Measurements from ENCODE around the gene PRDM15. TPM values are rescaled to one million over a fixed set of nuclear protein-coding genes. Genes with fewer than 3 reads are reported as not detected.
"Not testable (repeated sequence)": the region's sequence is repeated elsewhere in the genome, so short reads cannot be mapped to it uniquely, and the experiment has no call there.

The PRDM15 gene
- total RNA-seq, 1 experiment from 2014 or later = 5.7 TPM

DNA sequence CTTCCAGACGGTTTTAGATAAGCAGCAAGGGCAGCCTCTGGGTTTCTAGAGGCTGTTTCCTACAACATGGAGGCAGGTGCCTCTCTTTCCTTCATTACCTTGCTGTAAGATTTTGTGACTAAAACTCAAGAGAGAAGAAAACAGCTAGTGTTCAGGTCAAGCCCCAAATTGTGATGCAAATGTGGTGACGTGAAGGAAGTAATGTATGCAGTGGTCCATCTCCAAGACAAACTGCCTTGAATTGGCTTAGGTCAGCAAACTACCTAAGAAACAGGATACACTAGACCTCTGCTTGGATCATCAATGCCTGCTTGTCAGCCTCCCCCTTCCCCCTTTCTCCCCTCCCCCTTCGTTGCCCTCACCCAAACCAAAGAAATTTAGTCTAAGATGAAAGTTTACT lies 83.4 kb downstream of the PRDM15 start:
- no peak overlapping the region for H3K27ac Mint-ChIP-seq (ENCODE audit: low read depth, unreplicated experiment)
- BruUV-seq (replicated peaks) = no TSS peak
- H3K4me1 Mint-ChIP-seq (ENCODE audit: insufficient read depth, unreplicated experiment) = no peaks in the 10 kb centered on the region
- DNase-seq (ENCODE audit: unreplicated experiment) = no peak
- H3K36me3 Mint-ChIP-seq (ENCODE audit: insufficient read depth, unreplicated experiment) = peaks cover 4% of the 10 kb centered on the region
- no peak overlapping the region for H3K4me3 Mint-ChIP-seq (ENCODE audit: unreplicated experiment)
- CTCF ChIA-PET = interaction anchor here (0.6 to 1.6 kb wide), 4 partner anchors 13 to 184 kb away, joined by 4 to 6 read pairs (median 4); no protein-coding TSS in a partner anchor
- TF ChIP-seq, protein P1, sequence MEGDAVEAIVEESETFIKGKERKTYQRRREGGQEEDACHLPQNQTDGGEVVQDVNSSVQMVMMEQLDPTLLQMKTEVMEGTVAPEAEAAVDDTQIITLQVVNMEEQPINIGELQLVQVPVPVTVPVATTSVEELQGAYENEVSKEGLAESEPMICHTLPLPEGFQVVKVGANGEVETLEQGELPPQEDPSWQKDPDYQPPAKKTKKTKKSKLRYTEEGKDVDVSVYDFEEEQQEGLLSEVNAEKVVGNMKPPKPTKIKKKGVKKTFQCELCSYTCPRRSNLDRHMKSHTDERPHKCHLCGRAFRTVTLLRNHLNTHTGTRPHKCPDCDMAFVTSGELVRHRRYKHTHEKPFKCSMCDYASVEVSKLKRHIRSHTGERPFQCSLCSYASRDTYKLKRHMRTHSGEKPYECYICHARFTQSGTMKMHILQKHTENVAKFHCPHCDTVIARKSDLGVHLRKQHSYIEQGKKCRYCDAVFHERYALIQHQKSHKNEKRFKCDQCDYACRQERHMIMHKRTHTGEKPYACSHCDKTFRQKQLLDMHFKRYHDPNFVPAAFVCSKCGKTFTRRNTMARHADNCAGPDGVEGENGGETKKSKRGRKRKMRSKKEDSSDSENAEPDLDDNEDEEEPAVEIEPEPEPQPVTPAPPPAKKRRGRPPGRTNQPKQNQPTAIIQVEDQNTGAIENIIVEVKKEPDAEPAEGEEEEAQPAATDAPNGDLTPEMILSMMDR (IDR thresholded peaks at IDR 0.05; ENCODE audit: unreplicated experiment) = no peak
- H3K27me3 Mint-ChIP-seq (ENCODE audit: insufficient read depth, unreplicated experiment) = no peaks in the 10 kb centered on the region
- H3K9me3 Mint-ChIP-seq (ENCODE audit: unreplicated experiment) = peaks cover 20% of the 10 kb centered on the region
- intact Hi-C loops (cut with micrococcal nuclease) = no loop called here
- POLR2A ChIA-PET = interaction anchor here (1.0 to 1.3 kb wide), 2 partner anchors 9 to 19 kb away, joined by 3 read pairs; no protein-coding TSS in a partner anchor

DNA sequence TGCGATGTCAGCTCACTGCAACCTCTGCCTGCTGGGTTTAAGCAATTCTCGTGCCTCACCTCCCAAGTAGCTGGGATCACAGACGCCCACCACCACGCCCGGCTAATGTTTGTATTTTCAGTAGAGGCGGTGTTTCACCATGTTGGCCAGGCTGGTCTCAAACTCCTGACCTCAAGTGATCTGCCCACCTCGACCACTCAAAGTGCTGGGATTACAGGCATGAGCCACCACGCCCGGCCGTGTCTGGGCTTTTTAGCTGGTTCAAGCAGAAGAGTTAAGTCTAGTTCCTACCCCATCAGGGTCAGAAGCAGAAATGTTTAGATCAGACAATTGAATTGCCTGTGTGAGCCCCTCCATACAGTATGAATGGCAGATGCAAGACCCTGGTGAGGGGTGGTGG lies 84.5 kb downstream of the PRDM15 start:
- H3K27me3 Mint-ChIP-seq (ENCODE audit: insufficient read depth, unreplicated experiment) = no peaks in the 10 kb centered on the region
- peaks cover 4% of the 10 kb centered on the region for H3K36me3 Mint-ChIP-seq (ENCODE audit: insufficient read depth, unreplicated experiment)
- intact Hi-C loops (cut with micrococcal nuclease) = no loop called here
- H3K4me1 Mint-ChIP-seq (ENCODE audit: insufficient read depth, unreplicated experiment) = no peaks in the 10 kb centered on the region
- TF ChIP-seq, protein P1 (IDR thresholded peaks at IDR 0.05; ENCODE audit: unreplicated experiment) = no peak
- no peak for DNase-seq (ENCODE audit: unreplicated experiment)
- H3K27ac Mint-ChIP-seq (ENCODE audit: low read depth, unreplicated experiment) = no peak overlapping the region
- no TSS peak for BruUV-seq (replicated peaks)
- POLR2A ChIA-PET = interaction anchor here (0.6 kb wide), 1 partner anchor 181 kb away, joined by 3 read pairs; no protein-coding TSS in a partner anchor
- CTCF ChIA-PET = interaction anchor here (1.5 to 1.7 kb wide), 4 partner anchors 14 to 183 kb away, joined by 4 to 6 read pairs (median 4); no protein-coding TSS in a partner anchor
- peaks cover 20% of the 10 kb centered on the region for H3K9me3 Mint-ChIP-seq (ENCODE audit: unreplicated experiment)
- no peak overlapping the region for H3K4me3 Mint-ChIP-seq (ENCODE audit: unreplicated experiment)

GRCh38 chr21:41792711-41793110 lies 86.4 kb downstream of the PRDM15 start:
- Mint-ChIP-seq H3K4me1 (ENCODE audit: insufficient read depth, unreplicated experiment) (no peaks in the 10 kb centered on the region), H3K27me3 (ENCODE audit: insufficient read depth, unreplicated experiment) (no peaks in the 10 kb centered on the region)
- POLR2A ChIA-PET = no interaction called here

DNA sequence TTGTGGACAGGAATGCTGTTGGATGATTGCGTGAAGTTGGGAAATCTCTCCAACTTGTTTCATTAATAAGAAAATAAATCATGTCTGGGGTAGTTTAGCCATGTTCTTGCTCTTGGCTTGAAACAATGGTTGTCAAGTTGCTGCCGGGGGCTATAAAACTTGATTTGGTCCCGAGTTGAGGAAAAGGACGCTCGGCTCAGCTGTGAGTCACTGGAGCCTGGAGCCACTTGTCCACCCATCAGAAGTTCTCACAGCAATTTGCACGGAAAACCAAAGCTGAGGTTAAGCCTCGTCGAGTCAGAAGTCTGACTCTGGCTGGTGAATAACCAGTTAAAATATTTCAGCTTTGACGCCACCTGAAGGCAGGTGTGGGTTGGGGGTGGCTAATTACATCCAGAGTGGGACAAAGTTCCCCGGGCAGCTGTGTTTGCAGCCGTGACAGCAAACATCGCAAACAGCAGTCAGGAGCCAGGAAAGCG lies 92.6 kb downstream of the PRDM15 start:
- intact Hi-C loops (cut with micrococcal nuclease) = no loop called here
- DNase-seq (ENCODE audit: unreplicated experiment) = peak; percentile 95

More at GRCh38 chr21:41792711-41793110, 86.4 kb downstream of the PRDM15 start:
- no peaks in the 10 kb centered on the region for H3K36me3 Mint-ChIP-seq (ENCODE audit: insufficient read depth, unreplicated experiment)
- intact Hi-C loops (cut with micrococcal nuclease) = no loop called here
- TF ChIP-seq, protein P1 (IDR thresholded peaks at IDR 0.05; ENCODE audit: unreplicated experiment) = no peak
- H3K27ac Mint-ChIP-seq (ENCODE audit: low read depth, unreplicated experiment) = no peak overlapping the region
- BruUV-seq (replicated peaks) = no TSS peak
- DNase-seq (ENCODE audit: unreplicated experiment) = no peak
- H3K4me3 Mint-ChIP-seq (ENCODE audit: unreplicated experiment) = no peak overlapping the region
- CTCF ChIA-PET = interaction anchor here (0.9 to 1.7 kb wide), 5 partner anchors 24 to 510 kb away, joined by 3 to 5 read pairs (median 4); no protein-coding TSS in a partner anchor
- peaks cover 20% of the 10 kb centered on the region for H3K9me3 Mint-ChIP-seq (ENCODE audit: unreplicated experiment)

DNA sequence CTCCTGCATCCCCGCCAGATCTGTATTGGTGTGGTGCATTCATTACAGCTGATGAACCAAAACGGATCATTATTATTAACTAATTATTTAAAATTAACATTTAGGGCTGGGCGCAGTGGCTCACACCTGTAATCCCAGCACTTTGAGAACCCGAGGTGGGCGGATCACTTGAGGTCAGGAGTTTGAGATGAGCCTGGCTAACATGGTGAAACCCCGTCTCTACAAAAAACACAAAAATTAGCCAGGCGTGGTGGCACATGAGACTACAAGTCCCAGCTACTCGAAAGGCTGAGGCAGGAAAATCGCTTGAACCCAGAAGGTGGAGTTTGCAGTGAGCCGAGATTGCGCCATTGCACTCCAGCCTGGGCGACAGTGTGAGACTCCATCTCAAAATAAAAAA lies 93.9 kb downstream of the PRDM15 start:
- BruUV-seq (replicated peaks); intact Hi-C loops (cut with micrococcal nuclease); DNase-seq (ENCODE audit: unreplicated experiment); H3K4me3 Mint-ChIP-seq (ENCODE audit: unreplicated experiment); H3K27ac Mint-ChIP-seq (ENCODE audit: low read depth, unreplicated experiment); H3K27me3 Mint-ChIP-seq (ENCODE audit: insufficient read depth, unreplicated experiment); H3K36me3 Mint-ChIP-seq (ENCODE audit: insufficient read depth, unreplicated experiment); H3K9me3 Mint-ChIP-seq (ENCODE audit: unreplicated experiment): not testable (repeated sequence)
- POLR2A ChIA-PET = interaction anchor here (0.7 to 9.7 kb wide), 6 partner anchors 19 to 435 kb away, joined by 3 to 136 read pairs (median 8); partner anchors contain the start of gene RIPK4
- CTCF ChIA-PET = interaction anchor here (0.6 to 2.0 kb wide), 5 partner anchors 21 to 333 kb away, joined by 3 to 6 read pairs (median 3); no protein-coding TSS in a partner anchor
- H3K4me1 Mint-ChIP-seq (ENCODE audit: insufficient read depth, unreplicated experiment) = peaks cover 29% of the 10 kb centered on the region

More for the DNA sequence above, 92.6 kb downstream of the PRDM15 start:
- ChIA-PET CTCF (interaction anchor here (0.6 to 1.4 kb wide), 14 partner anchors 8 to 174 kb away, joined by 3 to 8 read pairs (median 4); no protein-coding TSS in a partner anchor), POLR2A (interaction anchor here (0.7 to 9.7 kb wide), 16 partner anchors 9 to 735 kb away, joined by 3 to 136 read pairs (median 5); partner anchors contain the start of gene RIPK4)
- Mint-ChIP-seq H3K27ac (ENCODE audit: low read depth, unreplicated experiment) (peak overlapping the region; percentile 37), H3K9me3 (ENCODE audit: unreplicated experiment) (no peaks in the 10 kb centered on the region), H3K36me3 (ENCODE audit: insufficient read depth, unreplicated experiment) (no peaks in the 10 kb centered on the region), H3K27me3 (ENCODE audit: insufficient read depth, unreplicated experiment) (no peaks in the 10 kb centered on the region), H3K4me3 (ENCODE audit: unreplicated experiment) (peak overlapping the region; percentile 58), H3K4me1 (ENCODE audit: insufficient read depth, unreplicated experiment) (peaks cover 26% of the 10 kb centered on the region)
- TF ChIP-seq, protein P1 (IDR thresholded peaks at IDR 0.05; ENCODE audit: unreplicated experiment) = no peak
- BruUV-seq (replicated peaks) = no TSS peak

Data from MCF 10A (cell line).